HFF-Myc (cell line): ENCODE measurements around the gene PRLH.

Source experiments
- DNase-seq: peaks from one replicate; pipeline ENCODE4 v3.0.0-alpha.2; 2011; ENCODE audit warnings: low read depth; ENCODE audit errors: extremely low read depth
- H3K4me3 ChIP-seq: replicated peaks from 2 replicates; pipeline ENCODE4 v1.5.1; 2011; ENCODE audit warnings: low read depth, mild to moderate bottlenecking, control low read depth, low read length
- TF ChIP-seq, protein P1 (sequence below): IDR thresholded peaks from 2 replicates; pipeline ENCODE4 v1.5.1; 2012; ENCODE audit warnings: mild to moderate bottlenecking, low read depth, low read length, control low read depth; ENCODE audit errors: missing control alignments

The PRLH gene

DNA sequence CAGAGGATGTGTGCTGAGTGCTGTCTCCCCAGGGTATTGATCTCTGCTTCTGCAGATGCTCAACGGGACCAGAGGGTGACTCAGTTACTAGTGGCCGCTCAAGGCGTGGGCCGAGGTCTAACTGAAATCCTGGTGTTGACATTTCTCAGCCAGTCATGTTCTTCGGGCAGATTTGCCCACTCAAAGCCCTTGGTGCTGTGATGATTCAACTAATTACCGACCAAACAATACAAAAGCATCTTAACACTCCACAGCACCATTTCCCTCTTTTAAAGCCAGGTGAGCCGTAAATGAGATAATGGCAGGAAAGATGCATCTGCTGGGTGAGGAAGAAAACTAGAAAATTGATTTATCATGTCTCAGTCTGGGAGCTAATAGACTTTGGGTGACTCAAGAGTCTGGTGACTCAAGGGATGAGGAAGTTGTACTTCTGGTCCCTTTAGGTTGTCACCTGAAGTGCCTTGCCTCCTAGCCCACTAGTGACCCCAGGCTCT, 32.7 kb upstream of the PRLH start:
- DNase-seq: no peak
- TF ChIP-seq, protein P1, sequence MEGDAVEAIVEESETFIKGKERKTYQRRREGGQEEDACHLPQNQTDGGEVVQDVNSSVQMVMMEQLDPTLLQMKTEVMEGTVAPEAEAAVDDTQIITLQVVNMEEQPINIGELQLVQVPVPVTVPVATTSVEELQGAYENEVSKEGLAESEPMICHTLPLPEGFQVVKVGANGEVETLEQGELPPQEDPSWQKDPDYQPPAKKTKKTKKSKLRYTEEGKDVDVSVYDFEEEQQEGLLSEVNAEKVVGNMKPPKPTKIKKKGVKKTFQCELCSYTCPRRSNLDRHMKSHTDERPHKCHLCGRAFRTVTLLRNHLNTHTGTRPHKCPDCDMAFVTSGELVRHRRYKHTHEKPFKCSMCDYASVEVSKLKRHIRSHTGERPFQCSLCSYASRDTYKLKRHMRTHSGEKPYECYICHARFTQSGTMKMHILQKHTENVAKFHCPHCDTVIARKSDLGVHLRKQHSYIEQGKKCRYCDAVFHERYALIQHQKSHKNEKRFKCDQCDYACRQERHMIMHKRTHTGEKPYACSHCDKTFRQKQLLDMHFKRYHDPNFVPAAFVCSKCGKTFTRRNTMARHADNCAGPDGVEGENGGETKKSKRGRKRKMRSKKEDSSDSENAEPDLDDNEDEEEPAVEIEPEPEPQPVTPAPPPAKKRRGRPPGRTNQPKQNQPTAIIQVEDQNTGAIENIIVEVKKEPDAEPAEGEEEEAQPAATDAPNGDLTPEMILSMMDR: no peak
- no peak overlapping the region for H3K4me3 ChIP-seq

DNA sequence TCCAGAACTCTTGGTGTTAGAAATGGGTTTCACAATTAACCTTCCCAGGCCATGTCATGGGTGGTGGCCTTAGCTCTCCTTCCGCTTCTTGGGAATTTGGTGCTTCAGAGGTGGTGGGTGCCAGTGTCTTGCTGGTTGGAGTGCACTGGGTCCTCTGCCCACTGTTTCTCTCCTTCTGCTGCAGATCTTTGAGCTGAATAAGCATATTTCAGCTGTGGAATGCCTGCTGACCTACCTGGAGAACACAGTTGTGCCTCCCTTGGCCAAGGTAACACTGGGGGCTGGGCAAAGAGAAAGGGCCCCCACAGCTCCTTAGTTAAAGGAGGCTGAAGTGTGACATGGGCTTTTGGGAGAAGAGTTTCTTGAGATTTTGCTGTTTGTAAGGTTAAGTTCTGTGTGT, 32.0 kb upstream of the PRLH start:
- no peak for DNase-seq
- TF ChIP-seq, protein P1: no peak
- H3K4me3 ChIP-seq: no peak overlapping the region

DNA sequence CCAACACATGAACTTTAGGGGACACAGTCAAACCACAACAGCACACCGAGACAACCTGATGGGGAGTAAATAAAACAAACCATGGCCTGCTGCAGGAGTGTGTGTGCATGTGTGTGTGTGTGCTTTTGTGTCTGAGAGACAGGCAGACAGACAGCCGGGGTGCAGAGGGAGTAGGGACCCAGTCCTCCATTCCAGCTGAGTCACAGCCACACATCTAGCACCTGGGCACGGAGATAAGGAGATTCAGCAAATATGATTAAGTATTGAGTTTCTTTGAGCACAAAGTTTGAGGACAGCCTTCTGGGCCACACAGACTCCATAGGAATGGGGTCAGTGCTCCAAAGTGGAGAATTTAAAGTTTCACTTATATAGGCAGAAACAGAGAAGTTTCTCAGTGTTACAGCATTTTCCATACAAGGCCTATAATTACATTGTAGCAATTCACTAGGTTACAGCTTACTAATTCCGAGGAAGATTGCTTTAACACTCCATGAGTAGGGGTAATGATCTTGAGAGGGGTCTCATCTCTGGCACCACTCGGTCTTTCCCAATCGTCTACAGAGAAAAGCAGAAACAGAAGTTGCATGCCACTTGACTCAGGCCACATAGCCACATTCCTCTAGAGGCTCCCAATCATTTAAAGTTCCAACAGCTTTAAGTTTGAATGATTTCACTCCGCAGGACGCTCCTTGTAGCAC, 30.8 kb upstream of the PRLH start:
- DNase-seq: no peak
- H3K4me3 ChIP-seq: no peak overlapping the region
- TF ChIP-seq, protein P1: no peak

DNA sequence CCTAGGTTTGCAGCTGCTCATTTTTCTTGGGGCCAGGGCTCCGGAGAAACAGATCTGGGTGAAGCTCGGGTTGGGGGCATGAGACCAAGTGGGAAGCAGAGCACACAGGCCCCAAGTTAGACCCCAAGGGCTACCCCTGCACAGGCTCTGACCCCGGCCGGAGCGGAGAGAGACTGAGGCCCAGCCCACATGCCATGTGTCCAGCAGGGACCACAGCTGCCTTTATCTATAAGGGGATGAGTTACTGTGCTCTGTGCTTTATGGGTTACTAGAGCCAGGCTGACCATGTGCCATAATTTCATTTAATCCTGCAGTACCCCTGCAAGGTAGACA, 30.3 kb upstream of the PRLH start:
- no peak for DNase-seq
- TF ChIP-seq, protein P1: no peak
- no peak overlapping the region for H3K4me3 ChIP-seq

DNA sequence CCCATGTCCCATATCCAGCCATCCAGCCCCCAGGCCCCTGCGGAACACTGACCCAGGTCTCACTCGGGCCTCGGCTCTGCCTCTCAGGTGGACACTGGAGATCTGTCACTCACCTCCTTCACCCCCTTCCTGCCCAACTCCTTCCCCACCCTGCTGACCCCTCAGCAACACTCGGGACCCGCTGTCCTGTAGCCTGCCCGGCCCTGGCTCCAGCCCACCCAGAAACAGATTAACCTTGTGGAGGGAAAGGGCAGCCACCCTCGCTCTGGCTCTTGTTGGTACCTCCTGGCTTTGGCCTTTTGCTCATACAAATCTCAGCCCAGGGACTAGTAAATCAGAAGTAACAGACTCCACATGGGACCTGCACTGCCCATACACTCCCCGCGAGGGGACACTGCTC, 29.8 kb upstream of the PRLH start:
- no peak overlapping the region for H3K4me3 ChIP-seq
- no peak for DNase-seq
- TF ChIP-seq, protein P1: no peak

DNA sequence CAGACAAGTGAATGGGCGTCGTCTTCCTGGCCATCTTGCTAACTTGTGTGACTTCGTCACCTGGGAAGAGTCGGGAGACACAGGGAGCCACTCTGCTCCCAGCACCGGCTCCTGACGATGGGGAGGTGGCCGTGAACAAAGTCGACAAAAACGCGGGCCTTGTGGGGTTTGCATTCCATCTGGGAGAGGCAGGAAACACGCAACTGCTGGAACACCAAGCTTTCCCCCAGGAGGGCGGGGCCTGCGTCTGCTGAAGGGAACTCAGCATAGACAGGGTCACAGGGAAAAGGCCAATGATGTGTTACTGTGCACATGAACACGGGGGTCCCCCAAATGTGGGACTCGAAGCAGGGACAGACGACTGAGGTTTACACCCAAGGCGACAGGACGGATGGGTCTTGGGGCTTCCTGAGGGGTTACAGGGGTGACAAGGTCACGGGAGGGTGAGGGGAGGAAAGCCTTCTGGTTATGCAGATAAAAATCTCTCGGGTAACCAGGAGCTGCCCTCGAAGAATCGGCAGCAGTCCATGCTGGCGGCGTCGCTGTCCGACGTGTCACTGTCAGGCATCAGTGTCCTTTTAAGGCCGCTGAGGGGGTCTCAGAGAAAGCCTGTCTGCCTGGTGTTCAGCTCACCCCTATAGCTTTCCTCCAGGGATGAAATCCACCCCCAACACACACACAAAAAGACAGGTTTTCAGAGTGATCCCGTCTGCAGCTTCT, 28.2 kb upstream of the PRLH start:
- TF ChIP-seq, protein P1: no peak
- no peak overlapping the region for H3K4me3 ChIP-seq
- no peak for DNase-seq
